ENCODE measurements around the gene GUCA1A.

DNA sequence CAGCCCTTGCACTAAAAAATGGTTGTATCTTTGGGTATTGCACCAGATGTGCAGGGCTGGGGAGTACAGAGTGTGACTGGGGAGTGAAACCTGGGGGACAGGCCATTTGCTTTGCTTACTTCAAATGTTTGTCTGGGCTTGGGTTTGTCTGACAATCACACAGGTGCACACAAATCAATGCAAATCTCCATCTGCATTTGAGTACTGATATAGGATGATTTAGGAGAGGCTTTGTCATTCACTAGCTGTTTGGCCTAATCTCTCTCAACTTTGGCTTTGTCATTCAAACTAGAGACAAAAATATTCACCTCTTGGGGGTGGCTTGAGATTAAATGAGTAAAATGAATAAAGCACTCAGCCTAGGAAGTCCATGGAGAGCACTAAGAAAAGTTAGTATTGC lies 3.8 kb downstream of the GUCA1A start:
- TF ChIP-seq, protein P1, sequence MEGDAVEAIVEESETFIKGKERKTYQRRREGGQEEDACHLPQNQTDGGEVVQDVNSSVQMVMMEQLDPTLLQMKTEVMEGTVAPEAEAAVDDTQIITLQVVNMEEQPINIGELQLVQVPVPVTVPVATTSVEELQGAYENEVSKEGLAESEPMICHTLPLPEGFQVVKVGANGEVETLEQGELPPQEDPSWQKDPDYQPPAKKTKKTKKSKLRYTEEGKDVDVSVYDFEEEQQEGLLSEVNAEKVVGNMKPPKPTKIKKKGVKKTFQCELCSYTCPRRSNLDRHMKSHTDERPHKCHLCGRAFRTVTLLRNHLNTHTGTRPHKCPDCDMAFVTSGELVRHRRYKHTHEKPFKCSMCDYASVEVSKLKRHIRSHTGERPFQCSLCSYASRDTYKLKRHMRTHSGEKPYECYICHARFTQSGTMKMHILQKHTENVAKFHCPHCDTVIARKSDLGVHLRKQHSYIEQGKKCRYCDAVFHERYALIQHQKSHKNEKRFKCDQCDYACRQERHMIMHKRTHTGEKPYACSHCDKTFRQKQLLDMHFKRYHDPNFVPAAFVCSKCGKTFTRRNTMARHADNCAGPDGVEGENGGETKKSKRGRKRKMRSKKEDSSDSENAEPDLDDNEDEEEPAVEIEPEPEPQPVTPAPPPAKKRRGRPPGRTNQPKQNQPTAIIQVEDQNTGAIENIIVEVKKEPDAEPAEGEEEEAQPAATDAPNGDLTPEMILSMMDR (IDR thresholded peaks at IDR 0.05) = no peak
- TF ChIP-seq POLR2A (IDR thresholded peaks at IDR 0.05) (no peak), EP300 (IDR thresholded peaks at IDR 0.05) (no peak)

Data from tibial nerve (tissue), 4 donors.